Stimulated activated CD8-positive, alpha-beta memory T cell treated with anti-CD3 and anti-CD28 coated beads, Interleukin-7, amount 100 ng/mL, for 48 hours (primary cell): ENCODE results near the gene CLP1.
"Not testable (repeated sequence)": the region's sequence is repeated elsewhere in the genome, so short reads cannot be mapped to it uniquely, and the experiment has no call there.

Source experiments
- DNase-seq, 2 donors: peaks; one replicate each; pipeline ENCODE4 v3.0.0-alpha.2; 2020; ENCODE audit warnings: low read depth in 1 of 2; ENCODE audit errors: extremely low read depth in 1 of 2

CLP1 gene

GRCh38 chr11:57640068-57640800 is 17.3 kb upstream of the CLP1 start:
- DNase-seq = no peak

GRCh38 chr11:57641011-57641807 is 16.4 kb upstream of the CLP1 start:
- no peak for DNase-seq

DNA sequence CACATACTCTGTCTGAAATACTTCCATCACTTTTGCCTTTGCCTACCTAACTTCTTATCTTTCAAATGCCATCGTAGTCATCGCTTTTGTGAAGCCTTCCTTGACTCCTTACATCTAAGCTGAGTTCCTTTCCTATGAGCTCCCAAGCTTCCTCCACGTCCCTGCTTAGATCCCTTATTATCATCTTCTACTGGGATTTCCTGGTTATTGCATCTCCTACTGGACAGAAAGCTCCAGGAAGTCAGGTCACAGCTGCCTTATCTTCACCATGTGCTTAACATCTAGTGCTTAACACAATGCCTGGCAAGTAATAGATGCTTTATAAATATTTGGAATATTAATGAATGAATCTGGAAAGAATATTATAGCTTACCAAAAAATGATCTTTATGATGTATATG is 13.8 kb upstream of the CLP1 start:
- DNase-seq = no peak

- DNase-seq = peak; percentile 53 to 78
Observed at GRCh38 chr11:57644748-57645688, 12.5 kb upstream of the CLP1 start.

GRCh38 chr11:57645689-57646085 is 11.9 kb upstream of the CLP1 start:
- no peak for DNase-seq

- DNase-seq = no peak
Observed at GRCh38 chr11:57646194-57646798, 11.3 kb upstream of the CLP1 start.

DNA sequence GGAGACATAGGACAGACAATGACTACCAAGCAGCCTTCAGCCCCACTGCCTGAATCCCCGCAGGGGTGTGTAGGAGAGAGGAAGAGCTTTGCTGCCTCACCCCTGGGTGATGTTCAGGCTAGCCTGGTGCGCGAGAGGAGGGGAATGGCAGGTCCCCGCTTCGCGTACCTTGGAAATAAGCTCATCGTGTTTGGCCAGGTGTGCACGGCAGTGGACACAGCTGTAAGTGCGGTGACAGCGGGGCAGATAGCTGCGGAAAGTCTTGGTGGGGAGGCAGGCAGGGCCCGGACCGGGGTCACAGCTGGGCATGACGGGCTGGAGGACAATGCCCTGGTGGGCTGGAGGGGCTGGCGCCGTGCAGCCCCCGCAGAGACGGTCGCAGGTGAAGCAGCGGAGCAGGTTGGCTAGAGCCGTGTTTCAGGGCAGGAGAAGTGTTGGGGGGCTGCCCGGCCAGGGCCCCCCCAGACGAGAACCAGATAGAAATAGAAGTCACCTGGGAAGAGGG is 10.7 kb upstream of the CLP1 start:
- DNase-seq = no peak

GRCh38 chr11:57647372-57647771 is 10.2 kb upstream of the CLP1 start:
- DNase-seq = no peak

DNA sequence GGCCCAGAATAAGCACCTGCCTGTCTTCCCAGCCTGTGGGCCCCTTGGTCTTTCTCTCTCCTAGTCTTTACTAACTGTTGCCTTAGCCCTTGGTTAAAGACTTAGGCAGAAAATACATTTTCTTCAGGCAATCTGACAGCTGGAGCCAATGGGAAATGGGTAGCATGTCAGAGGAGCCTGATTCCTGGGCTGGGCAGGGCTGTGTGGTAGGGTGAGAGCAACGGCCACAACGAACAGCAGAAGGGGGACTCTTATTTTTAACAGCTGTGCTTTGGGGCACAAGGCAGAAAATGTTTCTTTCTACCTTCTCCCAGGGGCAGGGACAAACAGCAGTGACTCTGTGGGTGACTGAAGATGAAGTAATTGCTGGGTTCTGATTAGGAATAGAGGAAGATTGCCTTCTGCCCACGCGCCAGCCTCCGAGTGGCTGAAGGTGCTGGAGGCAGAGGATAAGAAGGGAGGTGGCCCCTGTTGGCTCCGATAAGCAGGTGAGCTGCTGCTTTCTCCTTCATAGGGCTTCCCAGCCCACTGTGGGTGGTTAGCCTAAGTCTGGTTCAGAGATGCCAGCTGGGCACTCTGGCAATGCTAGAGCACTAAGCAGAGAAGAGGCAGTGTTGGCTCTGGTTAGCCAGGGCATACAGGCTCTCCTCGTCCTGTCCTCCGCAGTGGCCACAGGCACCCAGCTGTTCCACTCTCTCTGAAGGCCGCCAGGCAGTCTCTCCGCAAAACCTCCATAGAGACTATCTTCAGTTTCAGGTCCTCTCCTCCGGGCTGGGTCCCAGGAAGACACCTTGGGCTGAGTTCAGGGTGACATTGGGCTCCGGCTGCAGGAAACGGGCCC is 9.4 kb upstream of the CLP1 start:
- no peak for DNase-seq

DNA sequence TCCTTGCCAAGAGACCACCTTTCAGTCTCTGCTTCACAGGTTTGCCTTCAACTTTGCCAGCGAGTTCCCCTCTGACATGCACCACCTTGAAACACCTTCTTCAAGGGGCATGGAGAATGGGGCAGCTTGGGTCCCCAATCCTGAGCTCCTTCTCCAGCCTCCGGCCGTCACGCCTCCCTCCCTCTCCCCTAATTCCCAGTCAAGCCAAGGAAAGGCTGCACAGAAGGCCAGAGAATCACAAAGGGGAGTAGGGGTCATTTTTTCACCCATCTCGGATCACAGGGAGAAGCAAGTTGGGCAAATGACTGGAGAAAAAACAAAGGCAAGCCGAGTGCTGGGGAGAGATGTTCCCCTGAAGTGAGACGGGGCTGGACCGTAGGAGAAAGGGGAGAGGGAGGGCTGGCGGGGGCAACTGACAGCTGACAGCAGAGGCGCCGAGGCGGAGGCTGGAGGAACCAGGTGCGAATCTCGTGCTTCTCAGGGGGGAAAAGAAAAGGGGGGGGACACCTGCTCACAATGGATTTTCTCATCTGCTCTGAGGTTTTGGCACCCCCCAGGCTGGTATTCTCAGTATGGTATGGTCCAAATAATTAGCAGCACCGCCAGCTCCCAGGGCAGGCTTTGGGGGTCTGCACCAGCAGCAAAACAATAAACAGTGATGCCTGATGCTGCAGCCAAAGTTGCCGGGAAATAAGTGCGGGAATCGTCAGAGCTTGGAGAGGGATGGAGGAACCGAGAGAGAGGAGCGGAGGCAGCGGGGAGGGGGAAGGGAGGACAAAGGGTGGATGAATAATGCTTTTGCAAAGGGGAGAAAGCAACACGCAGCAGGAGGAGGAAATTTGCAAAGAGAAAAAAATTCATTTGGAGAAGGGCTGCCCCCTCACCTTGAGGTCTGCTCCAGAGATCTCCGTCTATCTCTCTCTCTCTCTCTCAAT is 8.5 kb upstream of the CLP1 start:
- DNase-seq = no peak

DNA sequence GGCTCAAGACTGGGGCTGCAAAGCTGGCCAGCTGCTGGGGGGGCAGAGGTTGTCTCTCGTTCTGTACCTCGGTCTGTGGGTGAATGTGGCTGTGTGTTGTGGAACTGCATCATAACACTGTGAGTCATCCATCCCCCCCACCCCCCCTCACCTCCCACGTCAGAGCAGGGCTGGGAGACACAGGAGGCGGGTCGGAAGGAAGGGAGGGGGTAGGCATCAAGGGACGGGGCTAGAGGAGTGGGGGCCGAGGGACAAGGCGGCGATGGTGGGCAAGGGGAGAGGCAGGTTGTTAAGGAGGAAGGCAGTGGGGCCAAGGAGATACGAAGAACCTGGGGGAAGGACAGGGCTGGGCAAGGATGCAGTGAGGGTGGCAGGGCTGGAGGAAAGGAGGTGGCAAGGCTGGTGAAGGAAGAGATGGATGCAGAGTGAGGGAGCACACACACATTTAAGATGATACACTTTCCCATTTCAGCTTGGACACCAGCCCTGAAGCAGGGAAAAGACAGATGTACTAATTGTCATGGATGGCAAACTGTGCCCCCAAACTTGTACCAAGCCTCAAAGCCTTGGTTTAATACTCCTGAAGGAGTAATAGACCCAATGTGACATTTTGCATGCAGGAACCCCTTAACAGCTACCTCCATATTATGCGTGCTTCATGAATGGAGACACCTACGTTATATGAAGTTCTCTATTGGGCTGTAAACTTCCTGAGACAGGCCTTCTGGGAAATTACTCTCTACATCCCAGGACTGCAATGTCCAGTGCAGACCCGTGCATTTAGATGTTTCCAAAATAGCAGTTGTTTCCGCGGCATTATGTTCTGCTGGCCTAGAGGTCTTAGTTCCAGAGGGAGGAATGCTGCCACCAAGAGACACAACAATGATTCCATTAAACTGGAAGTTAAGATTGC is 7.5 kb upstream of the CLP1 start, which contains the start of gene YPEL4:
TSS of gene YPEL4 (minus strand) at position 87 of the 913 bp plus-strand sequence. CDS start 2,805 bp downstream, outside the sequence.
- peak; percentile 18 to 29 for DNase-seq

DNA sequence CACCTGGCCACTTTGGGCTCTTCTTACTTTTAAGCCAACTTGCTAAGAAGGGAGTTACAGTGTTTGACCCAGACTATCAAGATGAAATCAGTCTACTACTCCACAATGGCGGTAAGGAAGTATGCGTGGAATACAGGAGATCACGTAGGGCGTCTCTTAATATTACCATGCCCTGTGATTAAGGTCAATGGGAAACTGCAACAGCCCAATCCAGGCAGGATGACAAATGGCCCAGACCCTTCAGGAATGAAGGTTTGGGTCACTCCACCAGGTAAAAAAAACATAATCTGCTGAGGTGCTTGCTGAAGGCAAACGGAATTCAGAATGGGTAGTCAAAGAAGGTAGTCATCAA is 6.8 kb upstream of the CLP1 start:
- DNase-seq = no peak

GRCh38 chr11:57651408-57651807 is 6.2 kb upstream of the CLP1 start:
- no peak for DNase-seq

- not testable (repeated sequence) for DNase-seq
Observed at GRCh38 chr11:57652230-57652629, 5.3 kb upstream of the CLP1 start.

- DNase-seq = no peak
Observed at GRCh38 chr11:57652662-57653061, 4.9 kb upstream of the CLP1 start.

DNA sequence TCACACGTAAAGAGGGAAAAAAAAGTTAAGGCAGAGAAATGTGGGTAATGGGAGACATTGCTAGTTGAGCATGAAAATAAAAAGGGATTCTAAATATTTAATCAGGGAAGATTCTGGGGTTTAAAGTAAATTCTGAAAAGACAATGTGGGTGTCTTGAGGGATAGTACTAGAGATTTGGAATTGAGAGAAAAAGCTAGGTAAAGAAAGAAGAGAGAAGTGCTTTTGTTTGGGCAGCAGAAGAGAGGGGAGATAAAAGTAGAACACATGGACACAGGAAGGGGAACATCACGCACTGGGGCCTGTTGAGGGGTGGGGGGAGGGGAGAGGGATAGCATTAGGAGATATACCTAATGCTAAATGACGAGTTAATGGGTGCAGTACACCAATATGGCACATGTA is 4.4 kb upstream of the CLP1 start:
- DNase-seq = no peak

GRCh38 chr11:57656885-57657193 is 723 bp upstream of the CLP1 start:
- no peak for DNase-seq

DNA sequence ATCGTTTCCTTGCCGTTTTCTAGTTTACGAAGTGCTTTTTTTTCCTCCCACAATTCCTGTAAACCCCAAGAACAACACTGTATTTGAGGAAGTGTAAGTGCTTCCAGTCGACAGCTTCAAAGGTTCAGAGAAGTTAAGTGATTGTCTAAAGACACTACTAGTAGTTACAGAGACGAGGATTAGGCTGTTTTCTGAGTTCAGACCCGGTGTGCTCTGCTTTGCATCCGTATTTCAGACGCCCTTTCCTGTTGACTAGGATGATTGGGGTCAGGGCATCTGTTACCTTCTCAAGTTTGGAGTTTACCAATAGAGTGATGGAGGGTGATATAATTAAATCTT is 430 bp downstream of the CLP1 start:
- DNase-seq = no peak
